Stimulated activated CD8-positive, alpha-beta memory T cell treated with anti-CD3 and anti-CD28 coated beads, Interleukin-4, amount 100 ng/mL, for 4 hours (primary cell): ENCODE data around the gene VEGFA.

Experiments
- DNase-seq, 2 donors: peaks; one replicate each; pipeline ENCODE4 v3.0.0-alpha.2; 2020; ENCODE audit warnings: low read depth in 2 of 2, low spot score in 1 of 2

Gene VEGFA

DNA sequence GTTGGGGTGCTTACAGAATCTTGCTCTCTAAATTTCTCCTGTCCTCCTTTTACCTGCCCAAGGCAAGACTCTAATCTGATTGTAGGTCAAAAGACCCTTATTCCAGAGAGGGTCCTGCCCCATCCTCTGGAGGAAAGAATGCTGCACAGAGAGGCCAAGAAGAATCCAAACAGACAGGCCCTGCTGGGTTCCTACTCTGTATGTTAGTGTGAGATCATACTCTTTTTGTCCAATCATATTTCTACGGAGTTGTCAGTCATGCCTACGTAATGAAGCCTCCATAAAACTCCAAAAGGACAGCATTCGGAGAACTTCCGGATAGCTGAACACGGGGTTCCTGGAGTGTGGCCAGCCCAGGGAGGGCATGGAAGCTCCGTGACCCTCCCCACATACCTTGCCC is 50.5 kb downstream of the VEGFA start:
- no peak for DNase-seq

DNA sequence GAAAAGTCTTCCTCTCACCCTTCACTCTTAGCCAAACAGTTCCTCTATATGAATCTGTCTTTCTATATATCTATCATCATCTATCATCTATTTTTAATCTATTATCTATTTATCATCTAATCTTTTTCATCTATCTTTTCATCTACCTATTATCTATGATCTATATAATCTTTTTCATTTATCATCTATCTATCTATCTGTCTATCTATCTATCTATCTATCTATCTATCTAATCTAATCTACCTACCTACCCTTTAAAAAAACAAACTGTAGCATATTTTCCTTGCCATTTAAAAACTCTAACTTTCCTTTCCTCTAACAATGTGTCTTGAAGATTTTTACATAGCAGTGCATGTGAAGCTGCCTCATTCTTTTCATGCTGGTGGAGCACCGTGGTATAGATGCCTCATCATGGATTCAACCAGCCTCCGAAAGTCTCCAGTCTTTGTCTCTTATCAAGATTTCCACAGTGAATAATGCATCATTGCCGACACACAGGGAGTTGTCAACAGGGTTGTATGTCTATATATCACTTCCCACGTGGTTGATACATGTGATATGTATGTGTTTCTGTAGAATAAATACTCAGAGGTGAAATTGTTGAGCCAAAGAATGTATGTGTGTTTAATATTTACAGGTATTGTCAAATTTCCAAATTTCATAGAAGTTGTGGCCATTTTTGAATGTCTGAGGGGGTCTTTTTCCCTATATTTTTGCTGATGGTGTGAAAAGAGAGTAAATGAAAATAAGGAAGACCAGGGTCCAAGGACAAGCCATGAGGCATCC is 51.3 kb downstream of the VEGFA start:
- no peak for DNase-seq

DNA sequence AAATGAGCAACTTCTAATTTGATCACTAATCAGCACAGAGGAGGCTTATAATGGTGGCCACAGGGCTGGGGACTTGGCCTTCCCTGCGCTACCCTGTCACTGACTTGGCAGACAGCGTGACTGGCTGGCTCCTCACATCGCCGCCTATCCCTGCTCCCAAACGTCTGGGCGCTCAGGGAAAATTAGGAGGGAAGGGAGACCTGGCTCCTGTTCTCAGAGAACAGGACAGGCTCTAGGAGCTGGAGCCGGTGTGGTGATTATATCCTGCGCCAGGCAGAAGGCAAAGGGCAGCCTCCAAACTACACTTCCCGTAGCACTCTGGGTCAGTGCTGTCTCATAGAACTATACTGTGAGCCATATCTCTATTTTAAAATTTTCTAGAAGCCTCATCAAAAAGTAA is 53.4 kb downstream of the VEGFA start:
- DNase-seq: no peak

DNA sequence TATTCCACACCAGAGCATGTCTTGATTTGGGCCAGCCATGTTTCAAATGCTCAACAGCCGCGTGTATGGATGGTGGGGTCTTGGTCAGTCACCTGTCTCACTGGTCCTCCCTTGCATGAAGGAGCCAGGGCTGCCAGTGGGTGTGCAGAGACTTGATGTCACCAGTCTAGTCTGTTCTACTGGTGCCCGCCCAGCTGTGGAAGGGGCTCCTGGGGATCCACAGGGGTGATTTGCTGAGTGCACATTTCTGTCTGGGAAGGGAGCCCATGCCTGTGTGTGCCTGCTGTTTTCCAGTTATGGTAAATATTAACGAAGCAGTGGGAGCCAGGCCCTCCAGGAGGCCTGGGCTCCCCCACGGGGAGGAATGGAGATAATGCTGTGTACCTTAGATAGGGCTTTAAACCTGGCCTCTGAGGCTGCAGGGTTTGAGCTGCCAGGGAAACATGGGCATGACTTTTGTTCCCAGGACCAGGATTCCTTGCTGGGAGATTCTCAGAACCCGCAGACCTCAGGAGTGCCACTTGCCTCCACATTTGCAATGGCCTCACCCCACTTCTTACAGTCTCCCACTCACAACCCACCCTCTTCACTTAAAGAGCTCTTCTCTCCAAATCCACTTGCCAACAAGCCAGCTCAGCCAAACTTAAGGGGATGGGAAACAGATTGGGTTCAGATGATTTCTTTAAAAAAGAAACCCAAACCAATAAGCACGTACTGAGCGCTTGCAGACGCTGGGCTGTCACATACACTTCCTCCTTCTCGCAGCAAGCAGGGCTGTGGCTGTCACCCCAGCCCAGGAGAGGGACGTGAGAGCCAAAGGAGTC is 54.1 kb downstream of the VEGFA start:
- no peak for DNase-seq

DNA sequence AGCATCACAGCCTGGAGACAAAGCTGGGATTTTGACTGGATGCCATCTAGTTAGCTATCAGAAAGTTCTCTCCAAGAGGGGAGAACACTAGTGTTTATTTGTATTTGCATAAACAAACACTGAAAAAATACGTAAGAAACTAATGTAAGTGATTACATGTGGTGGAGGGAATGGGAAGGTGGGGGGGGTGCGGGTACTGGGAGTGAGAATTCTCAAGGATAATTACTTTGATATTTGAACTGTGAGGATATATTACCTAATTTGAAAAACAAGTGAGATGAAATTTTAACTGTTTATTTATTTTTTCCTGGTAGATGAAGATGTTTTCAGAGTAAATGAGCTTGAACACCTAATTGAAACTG is 54.7 kb downstream of the VEGFA start:
- no peak for DNase-seq

DNA sequence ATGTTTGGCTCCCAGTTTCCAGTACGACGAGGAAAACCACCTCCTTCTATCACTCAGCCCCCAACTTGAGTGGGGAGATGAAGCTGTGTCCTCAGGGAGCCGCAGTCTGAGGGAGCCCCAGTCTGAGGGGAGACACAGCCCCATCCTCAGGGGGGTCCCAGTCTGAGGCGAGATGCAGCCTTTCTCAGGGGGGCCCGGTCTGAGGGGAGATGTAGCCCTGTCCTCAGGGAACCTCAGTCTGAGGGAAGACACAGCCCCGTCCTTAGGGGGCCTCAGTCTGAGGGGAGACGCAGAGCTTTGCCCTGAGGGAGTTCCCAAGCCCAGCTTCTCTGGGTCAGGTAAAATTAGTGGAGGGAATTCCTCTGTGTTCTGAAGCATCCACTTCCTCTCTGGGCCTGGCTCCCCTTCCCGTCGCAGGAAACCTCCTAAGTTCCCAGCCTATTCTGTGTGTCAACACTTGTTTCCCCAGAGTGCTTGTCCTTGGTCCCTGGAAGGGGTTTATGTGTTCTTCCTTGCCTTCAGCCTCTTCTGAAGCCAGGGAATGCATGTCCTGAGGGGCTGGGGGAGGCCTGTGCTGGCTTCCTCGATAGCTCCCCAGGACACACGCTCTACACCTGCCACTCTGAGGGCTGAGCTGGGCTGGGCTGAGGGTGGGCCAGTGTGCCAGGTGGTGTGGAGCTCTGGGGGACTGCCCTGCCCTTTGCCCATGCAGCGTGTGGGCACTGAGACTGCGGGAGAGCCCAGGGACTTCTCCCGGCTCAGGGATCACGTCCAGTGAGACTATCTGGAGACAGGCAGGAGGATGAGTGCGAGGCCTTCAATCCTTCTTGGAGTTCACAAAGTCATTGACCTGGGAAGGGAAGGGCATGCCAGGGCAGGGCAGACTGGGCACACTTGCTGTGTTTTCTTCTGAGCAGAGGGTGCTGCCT is 55.4 kb downstream of the VEGFA start:
- no peak for DNase-seq

DNA sequence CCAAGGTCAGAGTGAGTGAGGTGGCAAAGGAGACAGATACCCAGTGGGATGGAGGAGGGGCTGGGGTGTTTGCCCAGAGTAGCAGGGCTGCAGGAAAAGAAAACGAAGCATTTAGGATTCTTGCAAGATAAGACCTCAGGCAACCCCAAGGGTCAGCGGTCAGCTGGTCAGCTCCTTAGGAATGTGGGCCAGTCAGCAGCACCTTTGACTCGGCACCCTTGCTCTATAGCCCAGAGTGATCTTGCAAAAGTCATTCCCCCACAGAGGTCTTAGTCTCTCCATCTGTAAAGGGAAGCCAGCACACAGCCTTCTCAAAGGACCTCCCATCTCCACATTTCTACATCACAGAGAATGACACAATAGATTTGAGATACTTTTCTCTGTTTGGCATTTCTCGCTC is 56.7 kb downstream of the VEGFA start:
- DNase-seq: no peak

DNA sequence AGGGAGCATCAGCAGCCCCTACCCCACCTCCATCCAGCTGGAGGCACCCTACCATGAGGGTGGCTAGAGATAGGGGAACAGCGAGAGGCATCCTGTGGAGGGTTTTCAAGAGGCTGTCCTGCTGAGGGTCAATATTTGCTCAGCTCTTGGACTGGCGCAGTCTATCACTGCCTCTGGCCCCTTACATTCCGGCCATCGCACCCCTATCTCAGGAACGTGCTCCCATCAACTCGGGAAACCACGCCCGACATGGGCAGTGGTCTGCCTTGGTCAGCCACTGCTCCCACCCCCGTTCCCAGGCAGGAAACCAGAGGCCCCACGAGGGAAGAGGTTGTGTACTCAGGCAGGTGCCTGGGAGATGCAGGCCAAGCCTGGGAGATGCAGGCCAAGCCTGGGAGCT is 57.9 kb downstream of the VEGFA start:
- DNase-seq: no peak

DNA sequence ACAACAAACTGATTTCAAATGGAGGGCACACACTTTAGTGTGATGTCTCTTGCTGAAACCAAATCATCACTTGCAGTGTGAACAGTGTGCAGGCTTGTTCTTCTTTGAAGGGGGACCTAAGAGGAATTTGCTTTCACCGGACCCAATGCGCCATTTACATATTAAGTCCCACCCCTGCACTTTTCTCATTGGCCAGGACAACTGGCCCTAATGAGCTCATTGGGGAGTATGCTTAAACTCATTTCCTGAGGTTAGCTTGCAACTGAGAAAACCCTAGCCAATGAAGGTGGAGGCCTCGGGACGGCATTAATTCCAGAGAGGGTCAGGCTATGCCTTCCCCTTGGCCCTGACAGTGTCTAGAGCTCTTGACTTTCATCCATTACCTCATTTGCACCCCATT is 58.7 kb downstream of the VEGFA start:
- DNase-seq: no peak

DNA sequence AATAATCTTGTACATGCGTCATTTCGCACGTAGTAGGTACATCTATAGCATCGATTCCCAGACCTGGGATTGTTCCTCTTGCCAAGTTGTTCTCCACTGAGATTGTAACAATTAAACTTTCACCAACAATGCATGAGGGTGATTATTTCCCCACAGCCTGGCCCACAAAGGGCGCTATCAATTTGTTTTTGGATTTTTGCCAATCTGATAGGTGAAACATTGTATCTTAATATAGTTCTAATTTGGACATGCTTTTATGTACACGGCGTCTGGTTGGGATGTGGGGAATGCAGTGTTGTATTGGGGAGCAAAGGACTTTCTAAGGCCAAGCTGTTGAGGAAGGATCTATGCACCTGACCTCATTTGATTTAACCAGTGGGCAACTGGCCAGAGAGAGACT is 59.5 kb downstream of the VEGFA start:
- DNase-seq: no peak

DNA sequence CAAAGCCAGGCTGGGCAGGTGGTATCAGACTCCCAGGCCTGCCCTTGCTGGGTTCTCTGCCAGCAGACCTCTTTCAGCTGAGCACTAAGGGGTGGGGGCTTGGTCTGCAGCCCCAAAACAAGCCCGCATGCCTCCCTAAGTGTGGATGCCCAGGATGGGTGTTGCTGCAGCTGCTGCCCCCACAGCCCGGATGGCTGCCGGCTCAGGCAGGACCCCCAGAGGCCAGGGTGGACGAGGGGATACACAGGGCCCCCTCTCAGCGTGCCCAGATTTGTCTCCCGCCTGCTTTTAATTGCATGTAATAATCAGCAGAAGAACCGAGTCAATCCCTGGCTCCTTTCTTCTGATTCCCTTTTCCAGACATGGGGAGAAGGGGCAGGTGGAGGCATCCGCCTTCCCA is 60.8 kb downstream of the VEGFA start:
- no peak for DNase-seq

DNA sequence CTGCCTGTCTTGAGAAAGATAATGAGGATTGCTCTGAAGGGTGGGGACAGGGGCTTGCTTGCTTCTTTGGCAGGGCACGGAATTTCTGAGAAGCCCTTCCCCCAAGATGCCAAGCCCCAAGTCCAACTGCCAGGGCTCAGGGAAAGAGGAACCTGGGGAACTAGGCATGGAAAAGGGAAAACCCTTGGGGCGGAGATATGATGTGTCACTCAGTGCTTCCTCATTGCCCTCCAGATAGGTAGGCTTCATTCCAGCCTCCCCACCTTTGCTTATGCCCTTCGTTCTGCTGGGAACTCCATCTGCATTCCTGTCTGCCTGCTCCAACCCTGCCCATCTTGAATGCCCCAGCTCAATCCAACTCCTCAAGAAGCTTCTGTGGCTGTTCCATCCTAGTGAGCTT is 61.2 kb downstream of the VEGFA start:
- no peak for DNase-seq

DNA sequence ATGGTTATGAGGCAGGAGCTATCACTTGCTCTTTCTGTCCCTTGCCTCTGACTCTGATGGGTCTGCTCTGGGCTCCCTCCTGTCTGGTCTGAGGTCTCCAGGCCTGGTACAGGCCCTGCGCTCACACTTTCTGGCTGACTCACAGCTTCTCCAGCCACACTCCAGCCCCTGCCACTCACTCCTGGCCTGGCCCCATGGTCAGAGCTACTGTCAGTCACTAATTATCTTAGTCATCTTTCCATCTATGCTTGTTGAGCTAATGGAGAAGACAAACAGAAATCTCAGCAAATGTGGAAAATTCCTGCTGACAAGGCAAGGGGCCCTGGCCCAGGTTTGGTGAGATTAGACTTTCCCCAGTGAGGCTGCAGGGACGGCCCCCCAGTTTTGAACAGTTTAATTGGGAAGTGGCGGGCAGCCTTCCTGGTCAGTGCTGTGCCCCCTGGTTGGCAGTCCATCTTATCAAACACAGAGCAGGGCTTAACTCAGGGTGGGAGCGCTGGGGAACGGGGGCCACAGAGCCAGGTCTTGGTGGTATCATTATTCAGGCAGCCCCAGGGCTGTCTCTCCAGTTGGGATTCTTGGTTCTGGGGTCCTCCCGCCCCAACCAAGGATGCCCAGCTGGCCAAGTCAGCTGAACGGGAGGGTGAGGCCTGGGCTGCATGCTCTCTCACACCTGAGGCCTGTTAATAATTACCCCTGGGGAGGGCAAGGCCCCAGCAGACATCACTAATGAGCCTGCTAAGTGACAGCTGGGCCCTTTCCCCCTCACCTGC is 63.4 kb downstream of the VEGFA start:
- no peak for DNase-seq

DNA sequence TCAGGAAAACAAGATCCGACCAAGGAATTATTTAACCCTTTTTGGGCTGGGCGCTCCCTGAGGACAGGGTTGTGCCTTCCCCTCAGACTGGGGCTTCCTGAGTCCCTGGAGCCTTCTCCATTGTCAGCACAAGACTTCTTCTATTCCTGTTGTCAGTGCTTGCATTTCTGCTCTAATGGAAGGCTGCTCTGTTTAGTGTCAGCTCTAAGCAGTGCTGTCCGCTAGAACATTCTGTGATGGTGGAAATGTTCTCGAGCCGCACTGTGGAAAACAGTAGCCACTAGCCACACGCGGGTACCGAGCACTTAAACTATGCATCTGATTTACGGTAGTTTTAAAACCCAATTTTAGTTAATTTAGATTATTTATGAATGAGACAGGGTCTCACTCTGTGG is 64.0 kb downstream of the VEGFA start:
- DNase-seq: no peak

DNA sequence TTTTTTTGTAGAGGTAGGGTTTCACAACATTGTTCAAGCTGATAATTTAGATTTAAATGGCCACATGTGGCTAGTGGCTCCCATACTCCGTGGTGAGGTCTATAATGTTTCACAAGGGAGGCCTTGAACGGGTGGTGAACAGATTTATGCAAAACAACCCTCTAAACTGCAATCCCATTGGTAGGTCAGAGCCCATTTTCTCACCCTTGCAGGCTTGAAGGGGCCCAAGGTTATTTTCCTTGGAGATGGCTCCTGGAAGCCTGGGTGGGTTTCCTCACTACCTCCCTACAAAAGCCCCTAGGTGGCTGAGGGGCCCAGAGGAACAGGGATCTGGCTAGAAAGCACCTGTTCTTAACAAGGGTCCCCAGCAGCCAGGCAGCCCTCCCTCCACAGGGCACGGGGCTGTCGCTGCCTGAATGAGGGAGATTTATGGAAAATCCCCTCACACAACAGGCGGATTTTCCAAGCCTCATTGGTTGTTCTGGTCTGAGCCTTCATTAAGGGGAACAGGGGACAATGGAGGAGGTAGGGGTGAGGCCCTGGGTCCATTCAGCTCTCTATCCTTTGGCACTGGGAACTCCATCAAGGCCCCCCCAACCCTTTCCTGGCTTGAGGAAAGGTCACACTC is 64.6 kb downstream of the VEGFA start:
- no peak for DNase-seq

DNA sequence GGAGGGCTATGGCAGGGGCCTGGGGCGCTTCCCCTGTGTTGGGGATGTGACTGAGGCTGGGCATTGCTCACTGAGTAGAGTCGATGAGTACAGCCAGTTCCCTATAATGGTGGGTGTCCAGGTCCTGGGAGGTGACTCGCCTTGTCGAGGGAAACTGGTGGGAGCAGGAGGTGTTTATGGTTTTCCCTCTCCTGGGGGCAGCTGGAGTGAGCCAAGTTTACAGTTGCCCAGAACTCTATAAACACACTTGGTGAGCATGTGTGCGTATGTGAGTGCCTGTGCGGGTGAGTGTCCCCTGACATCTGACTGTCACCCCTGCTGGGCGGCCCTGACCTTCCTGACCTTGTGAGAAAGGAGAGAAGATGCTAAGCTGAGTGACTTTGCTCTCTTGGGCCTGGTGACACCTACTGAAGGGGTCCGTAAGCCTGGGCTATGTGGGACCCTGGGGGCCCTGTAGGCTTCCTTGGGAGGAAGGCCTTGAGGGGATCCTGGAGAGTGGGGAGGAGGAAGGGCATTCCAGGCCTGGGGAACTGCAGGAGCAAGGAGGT is 65.9 kb downstream of the VEGFA start:
- no peak for DNase-seq
